Ascending aorta (tissue), 2 donors: ENCODE data around the gene KLHDC7A. TPM values are rescaled to one million over a fixed set of nuclear protein-coding genes. Genes with fewer than 3 reads are reported as not detected.
"Not testable (repeated sequence)": the region's sequence is repeated elsewhere in the genome, so short reads cannot be mapped to it uniquely, and the experiment has no call there.

Source experiments
- DNase-seq, 2 donors: peaks; one replicate each; pipeline ENCODE4 v3.0.0-alpha.2; 2019; ENCODE audit warnings: low spot score in 2 of 2
- H3K27ac ChIP-seq, 2 donors: fragments of 200-600 bp; sonication (generic); one replicate each; pipeline ENCODE4 v1.5.1; 2016 to 2017; ENCODE audit warnings: mild to moderate bottlenecking in 1 of 2
- H3K27me3 ChIP-seq: fragments of 200-600 bp; sonication (generic); one replicate; pipeline ENCODE4 v1.5.1; 2017
- H3K36me3 ChIP-seq, 2 donors: fragments of 200-600 bp; sonication (generic); one replicate each; pipeline ENCODE4 v1.5.1; 2016
- H3K4me1 ChIP-seq, 2 donors: fragments of 200-600 bp; sonication (generic); one replicate each; pipeline ENCODE4 v1.5.1; 2016 to 2017; ENCODE audit warnings: mild to moderate bottlenecking in 1 of 2
- H3K4me3 ChIP-seq, 2 donors: fragments of 200-600 bp; sonication (generic); one replicate each; pipeline ENCODE4 v1.5.1; 2016 to 2017; ENCODE audit warnings: mild to moderate bottlenecking in 1 of 2
- H3K9me3 ChIP-seq, 2 donors: fragments of 200-600 bp; sonication (generic); one replicate each; pipeline ENCODE4 v1.5.1; 2016
- CTCF ChIP-seq, 3 experiments: fragments of 200-600 bp in 2 of 3; fragments of 450-650 bp in 1 of 3; sonication (generic) in 2 of 3; IDR thresholded peaks; one replicate each; pipeline ENCODE4 v1.5.1; 2016 to 2019; ENCODE audit warnings: antibody characterized with exemption in 3 of 3, mild to moderate bottlenecking in 1 of 3, moderate library complexity in 1 of 3
- intact Hi-C: fragments of 100-400 bp; cut with DNase I; formaldehyde crosslinking; loops from one replicate; pipeline ENCODE4 v1.15.1; 2023
- total RNA-seq: library from RNA; depleted of rRNA; stranded (reverse); fragments of >200 nt; gene quantifications from one replicate; pipeline ENCODE4 v1.1.0, GENCODE V29; 2016

KLHDC7A gene
- total RNA-seq, 1 donor from 2014 or later = not detected

DNA sequence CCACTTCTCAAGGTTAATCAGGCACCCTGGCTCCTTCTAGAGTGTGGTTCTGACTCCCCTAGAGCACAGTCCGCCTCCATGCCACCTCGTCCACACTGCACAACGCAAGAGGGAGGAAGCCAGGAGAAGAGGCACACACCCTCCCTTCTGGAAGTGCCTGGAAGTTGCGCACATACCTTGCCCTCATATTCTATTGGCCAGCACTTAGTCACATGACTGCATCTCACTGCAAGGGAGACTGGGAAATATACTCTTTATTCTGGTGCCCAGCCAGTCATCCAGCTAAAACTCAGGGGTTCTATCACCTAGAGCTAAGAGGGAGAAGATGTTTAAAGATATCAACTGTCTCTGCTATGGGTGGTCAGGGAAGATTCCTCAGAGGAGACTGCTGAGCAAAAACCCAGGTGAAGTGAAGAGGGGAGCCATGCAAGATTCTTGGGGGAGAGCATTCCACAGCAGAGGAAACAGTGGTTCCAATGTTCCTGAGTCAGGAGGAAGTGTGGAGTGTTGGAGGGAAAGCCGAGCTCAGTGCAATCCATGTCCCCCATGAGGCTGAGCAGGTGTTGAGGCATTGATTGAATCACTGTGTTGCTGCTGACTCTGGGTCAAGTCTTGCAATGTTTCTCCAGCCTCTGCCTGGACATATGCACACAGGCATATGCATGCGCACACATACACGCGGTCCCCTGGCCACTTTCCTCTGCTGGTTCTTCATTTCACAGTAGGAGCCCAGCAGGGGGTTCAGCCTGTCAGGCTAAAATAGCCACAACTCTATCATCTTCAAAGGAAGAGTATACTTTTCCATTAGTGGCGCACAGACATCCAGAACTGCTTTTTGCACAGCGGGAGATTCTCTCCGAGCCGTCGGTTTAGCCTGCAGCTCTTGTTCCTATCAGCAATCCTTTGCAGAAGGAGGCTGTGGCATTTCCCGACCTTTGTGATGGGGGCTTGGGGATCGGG lies 22.3 kb upstream of the KLHDC7A start:
- no peak for DNase-seq
- Histone ChIP-seq H3K4me3 (no peak overlapping the region), H3K36me3 (no peaks in the 10 kb centered on the region), H3K27ac (no peak overlapping the region), H3K9me3 (no peaks in the 10 kb centered on the region), H3K4me1 (no peaks in the 10 kb centered on the region), H3K27me3 (no peaks in the 10 kb centered on the region)
- TF ChIP-seq CTCF (IDR thresholded peaks at IDR 0.05) = no peak
- intact Hi-C loops = no loop called here

DNA sequence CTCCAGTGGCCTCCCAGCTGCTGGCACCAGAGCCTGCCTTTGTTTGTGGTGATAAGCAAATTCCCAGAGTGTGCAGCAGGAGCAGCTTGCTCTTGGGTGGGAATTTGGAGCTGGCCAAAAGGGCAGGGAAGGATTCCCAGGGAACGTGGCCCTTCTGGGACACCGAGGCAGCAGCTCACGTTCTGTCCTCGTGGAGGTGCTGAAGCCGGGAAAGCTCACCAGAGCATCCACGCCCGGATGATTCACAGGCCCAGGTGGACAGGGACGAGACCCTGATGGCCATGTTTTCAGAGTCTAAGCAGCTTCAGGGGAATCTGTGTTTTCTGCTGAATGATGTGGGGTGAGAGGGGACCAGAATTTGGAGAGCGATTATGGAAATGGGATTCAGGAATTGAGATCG lies 19.1 kb upstream of the KLHDC7A start:
- intact Hi-C loops = no loop called here
- no peak overlapping the region for H3K4me3 ChIP-seq
- H3K9me3 ChIP-seq = no peaks in the 10 kb centered on the region
- no peaks in the 10 kb centered on the region for H3K36me3 ChIP-seq
- no peaks in the 10 kb centered on the region for H3K4me1 ChIP-seq
- no peak for TF ChIP-seq CTCF (IDR thresholded peaks at IDR 0.05)
- no peak for DNase-seq
- H3K27ac ChIP-seq = no peak overlapping the region
- no peaks in the 10 kb centered on the region for H3K27me3 ChIP-seq

GRCh38 chr1:18462517-18462916 lies 18.2 kb upstream of the KLHDC7A start:
- H3K4me1 ChIP-seq, H3K27ac ChIP-seq, DNase-seq, intact Hi-C loops, H3K9me3 ChIP-seq, H3K4me3 ChIP-seq, H3K27me3 ChIP-seq, H3K36me3 ChIP-seq: not testable (repeated sequence)

DNA sequence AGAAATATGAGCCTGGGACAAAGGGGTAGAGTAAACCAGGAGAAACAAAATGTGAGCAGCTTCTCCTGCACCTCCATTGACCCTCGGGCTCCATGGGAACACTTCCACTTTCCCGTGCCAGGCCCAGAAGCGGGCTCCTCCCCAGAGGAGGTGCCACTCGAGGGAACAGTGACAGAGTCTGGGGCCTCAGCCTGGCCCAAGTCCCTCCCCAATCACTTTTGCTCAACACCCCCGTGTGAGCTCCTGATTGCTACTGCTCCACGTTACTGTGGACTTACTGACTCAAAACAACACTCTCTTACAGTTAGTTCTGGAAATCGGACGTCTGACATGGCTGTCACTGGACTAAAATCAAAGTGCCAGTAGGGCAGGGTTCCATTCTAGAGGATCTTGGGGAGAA lies 17.7 kb upstream of the KLHDC7A start:
- DNase-seq = no peak
- intact Hi-C loops = no loop called here

GRCh38 chr1:18463984-18464664 lies 16.6 kb upstream of the KLHDC7A start:
- no peaks in the 10 kb centered on the region for H3K36me3 ChIP-seq
- no peak for TF ChIP-seq CTCF (IDR thresholded peaks at IDR 0.05)
- no peaks in the 10 kb centered on the region for H3K4me1 ChIP-seq
- H3K9me3 ChIP-seq = no peaks in the 10 kb centered on the region
- no peak for DNase-seq
- no peak overlapping the region for H3K4me3 ChIP-seq
- intact Hi-C loops = no loop called here
- no peak overlapping the region for H3K27ac ChIP-seq
- no peaks in the 10 kb centered on the region for H3K27me3 ChIP-seq

More for the DNA sequence above, 17.7 kb upstream of the KLHDC7A start:
- Histone ChIP-seq H3K9me3 (no peaks in the 10 kb centered on the region), H3K27ac (no peak overlapping the region), H3K4me3 (no peak overlapping the region), H3K36me3 (no peaks in the 10 kb centered on the region), H3K27me3 (no peaks in the 10 kb centered on the region), H3K4me1 (no peaks in the 10 kb centered on the region)
- TF ChIP-seq CTCF (IDR thresholded peaks at IDR 0.05) = no peak

DNA sequence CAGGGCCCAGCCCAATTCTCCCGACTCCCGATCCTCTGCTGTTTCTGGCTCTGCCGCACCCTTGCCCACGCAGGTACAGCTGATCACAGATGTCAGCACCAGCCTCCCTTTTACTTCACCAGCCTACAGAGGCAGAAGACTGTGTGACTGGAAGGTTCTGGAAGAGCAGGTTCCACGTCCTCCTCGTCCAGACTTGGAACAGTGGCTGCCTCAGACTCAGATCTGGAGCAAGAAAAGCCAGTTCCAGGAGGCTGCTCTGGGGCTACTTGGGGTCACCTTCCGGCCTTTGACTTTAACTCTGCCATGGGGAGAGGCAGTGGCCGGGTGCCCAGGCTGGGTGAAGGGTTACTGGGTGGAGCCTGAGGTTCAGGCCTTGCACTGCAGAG lies 16.1 kb upstream of the KLHDC7A start:
- H3K9me3 ChIP-seq = no peaks in the 10 kb centered on the region
- H3K36me3 ChIP-seq = no peaks in the 10 kb centered on the region
- DNase-seq = no peak
- H3K4me3 ChIP-seq = no peak overlapping the region
- intact Hi-C loops = no loop called here
- no peaks in the 10 kb centered on the region for H3K4me1 ChIP-seq
- no peak overlapping the region for H3K27ac ChIP-seq
- no peaks in the 10 kb centered on the region for H3K27me3 ChIP-seq
- TF ChIP-seq CTCF (IDR thresholded peaks at IDR 0.05) = no peak
